T-cell (primary cell): ENCODE measurements around the gene TLL1. TPM values are rescaled to one million over a fixed set of nuclear protein-coding genes. Genes with fewer than 3 reads are reported as not detected.

ENCODE experiments used
- ATAC-seq, 4 experiments: fragments of 200-7000 bp in 3 of 4; fragments of 150-1000 bp in 1 of 4; cut with Tn5 transposase; replicated peaks in 1 of 4; 1 replicate in 3 of 4; 2 replicates in 1 of 4; pipeline ENCODE4 v1.10.0; 2021; ENCODE audit warnings: moderate library complexity in 3 of 4, mild to moderate bottlenecking in 2 of 4, moderate number of reproducible peaks in 1 of 4
- CTCF ChIA-PET, 2 donors: fragments of 300-600 bp; sonication (Branson Sonifier 250); formaldehyde crosslinking; loops; one replicate each; lab custom pipeline; 2022; ENCODE audit warnings: antibody characterized with exemption in 2 of 2; lab: Charles Lee
- POLR2A ChIA-PET, 2 donors: fragments of 300-600 bp; sonication (Branson Sonifier 250); formaldehyde crosslinking; loops; one replicate each; lab custom pipeline; 2022; ENCODE audit warnings: antibody characterized with exemption in 2 of 2; lab: Charles Lee
- DNase-seq, 35 experiments: peaks; one replicate each; pipeline versions ENCODE4 v3.0.0 to v3.0.0-alpha.2; 2013 to 2023
- H3K27ac ChIP-seq: one replicate; pipeline ENCODE4 v1.5.1; 2013; ENCODE audit warnings: low read length
- H3K27me3 ChIP-seq, 2 experiments: replicated peaks in 1 of 2; 1 replicate in 1 of 2; 2 replicates in 1 of 2; pipeline versions ENCODE4 v1.6.1 to v1.7.0; 2013; ENCODE audit warnings: low read length in 1 of 2, mixed read lengths in 1 of 2; ENCODE audit not compliant: control insufficient read depth in 2 of 2, insufficient read depth in 2 of 2; ENCODE audit errors: extremely low read depth in 1 of 2
- H3K36me3 ChIP-seq, 2 donors: 1 replicate in 1 of 2; 2 replicates in 1 of 2; pipeline versions ENCODE4 v1.6.1 to v1.7.0; 2013; ENCODE audit warnings: low read length in 1 of 2; ENCODE audit not compliant: control insufficient read depth in 2 of 2, insufficient read depth in 1 of 2; ENCODE audit errors: extremely low read depth in 1 of 2
- H3K4me1 ChIP-seq, 2 experiments: 1 replicate in 1 of 2; 2 replicates in 1 of 2; pipeline versions ENCODE4 v1.6.1 to v1.7.0; 2013; ENCODE audit warnings: low read length in 2 of 2, mixed read lengths in 1 of 2; ENCODE audit not compliant: insufficient read depth in 2 of 2, control insufficient read depth in 1 of 2; ENCODE audit errors: extremely low read depth in 1 of 2
- H3K4me3 ChIP-seq, 2 donors: 1 replicate in 1 of 2; 2 replicates in 1 of 2; pipeline versions ENCODE4 v1.5.1 to v1.7.0; 2013; ENCODE audit warnings: mild to moderate bottlenecking in 2 of 2, low read length in 1 of 2, moderate library complexity in 1 of 2; ENCODE audit not compliant: control insufficient read depth in 1 of 2; ENCODE audit errors: extremely low read depth in 1 of 2
- H3K9me3 ChIP-seq: 2 replicates; pipeline ENCODE4 v1.7.0; 2013
- H3K27ac Mint-ChIP-seq, 2 donors: one replicate each; pipeline ENCODE4 v1.8.0; 2020 to 2021; ENCODE audit warnings: mild to moderate bottlenecking in 2 of 2, mixed read lengths in 2 of 2
- H3K27me3 Mint-ChIP-seq, 2 donors: one replicate each; pipeline ENCODE4 v1.8.0; 2021 to 2022; ENCODE audit warnings: mixed read lengths in 2 of 2
- H3K36me3 Mint-ChIP-seq: one replicate; pipeline ENCODE4 v1.8.0; 2021; ENCODE audit warnings: mixed read lengths
- H3K4me1 Mint-ChIP-seq, 3 donors: one replicate each; pipeline ENCODE4 v1.8.0; 2020 to 2022; ENCODE audit warnings: mixed read lengths in 3 of 3, mild to moderate bottlenecking in 1 of 3
- H3K4me3 Mint-ChIP-seq, 3 donors: one replicate each; pipeline ENCODE4 v1.8.0; 2020 to 2022; ENCODE audit warnings: mild to moderate bottlenecking in 3 of 3, mixed read lengths in 3 of 3, moderate library complexity in 3 of 3
- H3K9me3 Mint-ChIP-seq, 3 donors: one replicate each; pipeline ENCODE4 v1.8.0; 2020 to 2022; ENCODE audit warnings: mixed read lengths in 3 of 3
- WGBS: methylation state at CpG from one replicate; pipeline ENCODE4 v1.1.5; 2013; ENCODE audit warnings: missing lambda C conversion rate; ENCODE audit not compliant: insufficient coverage; 5-methylcytosine and 5-hydroxymethylcytosine counted together
- total RNA-seq, 35 experiments: library from RNA in 6 of 35; stranded (reverse) in 6 of 35; fragments of 120-200 nt in 1 of 35; gene quantifications; one replicate each; pipeline versions ENCODE4 v1.2.1 to v1.2.4 and lab custom pipeline; 2013 to 2026

TLL1 gene
- total RNA-seq, 5 donors from 2014 or later (not counting 1 experiment from before 2014, with no cell fraction given) = not detected

GRCh38 chr4:165994701-165995100 is 121.7 kb downstream of the TLL1 start:
- ATAC-seq = no peak
- no peak overlapping the region for H3K4me3 ChIP-seq
- H3K27ac ChIP-seq = no peak overlapping the region
- no peaks in the 10 kb centered on the region for H3K36me3 Mint-ChIP-seq
- ChIA-PET POLR2A (no interaction called here), CTCF (no interaction called here)
- no peaks in the 10 kb centered on the region for H3K27me3 Mint-ChIP-seq
- H3K4me3 Mint-ChIP-seq = no peak overlapping the region
- no peaks in the 10 kb centered on the region for H3K27me3 ChIP-seq
- DNase-seq = no peak
- peaks cover 0 to 2% (median 0%) of the 10 kb centered on the region in 3 donors for H3K9me3 Mint-ChIP-seq
- H3K4me1 ChIP-seq = no peaks in the 10 kb centered on the region
- WGBS = 88% methylated on average over 1 of the region's 1 CpG
- H3K4me1 Mint-ChIP-seq = no peaks in the 10 kb centered on the region
- H3K27ac Mint-ChIP-seq = no peak overlapping the region
- no peaks in the 10 kb centered on the region for H3K9me3 ChIP-seq
- H3K36me3 ChIP-seq = no peaks in the 10 kb centered on the region

GRCh38 chr4:166003811-166004210 is 130.8 kb downstream of the TLL1 start:
- H3K4me1 Mint-ChIP-seq = no peaks in the 10 kb centered on the region
- peaks cover 0 to 4% (median 0%) of the 10 kb centered on the region in 3 donors for H3K9me3 Mint-ChIP-seq
- no peaks in the 10 kb centered on the region for H3K9me3 ChIP-seq
- WGBS = no CpG with 5 or more reads among the region's 2 CpGs
- H3K4me3 ChIP-seq = no peak overlapping the region
- H3K36me3 Mint-ChIP-seq = no peaks in the 10 kb centered on the region
- ChIA-PET CTCF (no interaction called here), POLR2A (no interaction called here)
- no peak for ATAC-seq
- no peaks in the 10 kb centered on the region for H3K27me3 ChIP-seq
- DNase-seq = no peak
- H3K4me3 Mint-ChIP-seq = no peak overlapping the region
- H3K27me3 Mint-ChIP-seq = no peaks in the 10 kb centered on the region
- no peaks in the 10 kb centered on the region for H3K36me3 ChIP-seq
- no peak overlapping the region for H3K27ac ChIP-seq
- H3K4me1 ChIP-seq = no peaks in the 10 kb centered on the region
- H3K27ac Mint-ChIP-seq = no peak overlapping the region

DNA sequence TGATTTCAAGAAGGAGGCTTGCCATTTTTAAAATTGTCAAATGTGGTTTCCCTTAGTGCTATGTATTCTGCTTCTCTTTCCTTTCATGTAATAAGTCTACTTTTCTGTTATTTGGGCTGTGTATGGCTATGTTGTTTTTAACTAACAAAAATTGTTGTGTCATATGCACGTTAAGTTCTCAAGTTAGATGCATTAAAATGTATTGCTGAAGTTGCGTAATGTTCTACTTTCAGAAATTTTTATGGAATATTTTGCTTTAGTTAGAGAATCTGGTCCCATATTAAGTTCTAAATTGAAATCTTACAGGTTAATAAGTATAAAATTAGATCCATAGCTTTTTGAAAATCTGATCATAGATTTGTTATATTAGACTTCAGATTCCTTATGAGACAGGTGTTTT is 133.2 kb downstream of the TLL1 start:
- ATAC-seq (no peak), DNase-seq (no peak)
- H3K36me3 Mint-ChIP-seq = no peaks in the 10 kb centered on the region
- no CpG with 5 or more reads among the region's 2 CpGs for WGBS
- H3K4me3 Mint-ChIP-seq = no peak overlapping the region
- H3K27ac Mint-ChIP-seq = no peak overlapping the region
- Histone ChIP-seq H3K27me3 (no peaks in the 10 kb centered on the region), H3K9me3 (no peaks in the 10 kb centered on the region), H3K4me3 (no peak overlapping the region), H3K36me3 (no peaks in the 10 kb centered on the region), H3K27ac (no peak overlapping the region), H3K4me1 (no peaks in the 10 kb centered on the region)
- ChIA-PET POLR2A (no interaction called here), CTCF (no interaction called here)
- H3K4me1 Mint-ChIP-seq = no peaks in the 10 kb centered on the region
- no peaks in the 10 kb centered on the region for H3K27me3 Mint-ChIP-seq
- peaks cover 0 to 2% (median 0%) of the 10 kb centered on the region in 3 donors for H3K9me3 Mint-ChIP-seq

DNA sequence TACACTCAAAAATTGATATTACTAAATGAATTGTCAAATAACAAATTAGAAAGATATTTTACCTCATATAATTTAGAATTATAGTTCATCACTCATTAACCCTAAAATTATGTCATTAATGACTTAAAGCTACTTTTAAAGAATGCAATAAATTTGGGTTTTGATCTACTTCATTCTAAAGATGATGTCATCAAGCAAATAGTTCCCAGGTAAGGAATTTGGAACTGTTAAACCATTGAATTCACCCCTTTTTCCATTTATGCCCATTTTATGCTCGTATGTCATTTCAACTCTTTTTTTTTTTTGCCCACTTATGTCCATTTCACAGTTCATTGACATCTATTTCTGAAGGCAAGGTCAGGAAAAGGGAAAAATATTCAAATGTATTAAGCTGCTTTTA is 135.5 kb downstream of the TLL1 start:
- Histone ChIP-seq H3K27me3 (no peaks in the 10 kb centered on the region), H3K36me3 (no peaks in the 10 kb centered on the region), H3K27ac (no peak overlapping the region), H3K4me1 (no peaks in the 10 kb centered on the region), H3K4me3 (no peak overlapping the region), H3K9me3 (no peaks in the 10 kb centered on the region)
- POLR2A ChIA-PET = no interaction called here
- peaks cover 3 to 13% (median 8%) of the 10 kb centered on the region in 3 donors for H3K9me3 Mint-ChIP-seq
- no peaks in the 10 kb centered on the region for H3K27me3 Mint-ChIP-seq
- ATAC-seq (no peak), DNase-seq (no peak)
- no peak overlapping the region for H3K27ac Mint-ChIP-seq
- H3K4me1 Mint-ChIP-seq = no peaks in the 10 kb centered on the region
- CTCF ChIA-PET = no interaction called here
- no CpG with 5 or more reads among the region's 1 CpG for WGBS
- no peak overlapping the region for H3K4me3 Mint-ChIP-seq
- H3K36me3 Mint-ChIP-seq = no peaks in the 10 kb centered on the region

- Mint-ChIP-seq H3K4me3 (no peak overlapping the region), H3K9me3 (peaks cover 3 to 13% (median 12%) of the 10 kb centered on the region in 3 donors), H3K36me3 (no peaks in the 10 kb centered on the region), H3K27ac (no peak overlapping the region), H3K27me3 (no peaks in the 10 kb centered on the region), H3K4me1 (no peaks in the 10 kb centered on the region)
- no peaks in the 10 kb centered on the region for H3K27me3 ChIP-seq
- no CpG with 5 or more reads among the region's 2 CpGs for WGBS
- no peak overlapping the region for H3K27ac ChIP-seq
- no peaks in the 10 kb centered on the region for H3K36me3 ChIP-seq
- H3K9me3 ChIP-seq = no peaks in the 10 kb centered on the region
- ATAC-seq (no peak), DNase-seq (no peak)
- H3K4me1 ChIP-seq = no peaks in the 10 kb centered on the region
- no peak overlapping the region for H3K4me3 ChIP-seq
- ChIA-PET POLR2A (no interaction called here), CTCF (no interaction called here)
Observed at GRCh38 chr4:166012129-166013030, 139.3 kb downstream of the TLL1 start.

DNA sequence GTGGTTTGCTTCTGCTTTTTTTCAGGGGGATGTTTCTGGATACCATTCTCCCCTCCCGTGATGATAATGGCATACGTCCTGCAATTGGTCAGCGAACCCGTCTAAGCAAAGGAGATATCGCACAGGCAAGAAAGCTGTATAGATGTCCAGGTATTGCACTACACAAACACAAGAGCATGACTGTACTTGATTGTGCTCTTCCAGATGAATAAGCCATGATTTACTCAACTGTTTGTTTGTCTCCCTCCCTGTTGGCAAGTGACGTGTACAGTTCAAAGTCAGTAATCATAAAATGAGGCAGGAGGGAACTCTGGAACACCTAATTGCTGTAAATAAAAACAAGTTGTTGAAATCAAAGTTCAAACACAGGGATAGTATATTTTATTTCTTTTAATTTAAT is 141.4 kb downstream of the TLL1 start:
- Histone ChIP-seq H3K27ac (no peak overlapping the region), H3K36me3 (no peaks in the 10 kb centered on the region), H3K9me3 (no peaks in the 10 kb centered on the region), H3K4me1 (no peaks in the 10 kb centered on the region), H3K27me3 (no peaks in the 10 kb centered on the region), H3K4me3 (no peak overlapping the region)
- H3K4me3 Mint-ChIP-seq = no peak overlapping the region
- H3K4me1 Mint-ChIP-seq = no peaks in the 10 kb centered on the region
- ATAC-seq (no peak), DNase-seq (no peak)
- no peaks in the 10 kb centered on the region for H3K36me3 Mint-ChIP-seq
- WGBS = no CpG with 5 or more reads among the region's 6 CpGs
- no peak overlapping the region for H3K27ac Mint-ChIP-seq
- ChIA-PET POLR2A (no interaction called here), CTCF (no interaction called here)
- H3K9me3 Mint-ChIP-seq = peaks cover 3 to 13% (median 12%) of the 10 kb centered on the region in 3 donors
- H3K27me3 Mint-ChIP-seq = no peaks in the 10 kb centered on the region
